C4-2B (cell line): ENCODE data around the gene ERC2.

ENCODE experiments used
- H3K27ac ChIP-seq: fragments of 450-650 bp; 2 replicates; pipeline ENCODE4 v1.5.1; 2017
- CTCF ChIP-seq: fragments of 450-650 bp; conservative IDR thresholded peaks from 2 replicates; pipeline ENCODE4 v1.5.1; 2017; ENCODE audit warnings: mild to moderate bottlenecking
- ZFX ChIP-seq: fragments of 450-650 bp; IDR thresholded peaks from 2 replicates; pipeline ENCODE4 v1.6.1; 2017

Gene ERC2

DNA sequence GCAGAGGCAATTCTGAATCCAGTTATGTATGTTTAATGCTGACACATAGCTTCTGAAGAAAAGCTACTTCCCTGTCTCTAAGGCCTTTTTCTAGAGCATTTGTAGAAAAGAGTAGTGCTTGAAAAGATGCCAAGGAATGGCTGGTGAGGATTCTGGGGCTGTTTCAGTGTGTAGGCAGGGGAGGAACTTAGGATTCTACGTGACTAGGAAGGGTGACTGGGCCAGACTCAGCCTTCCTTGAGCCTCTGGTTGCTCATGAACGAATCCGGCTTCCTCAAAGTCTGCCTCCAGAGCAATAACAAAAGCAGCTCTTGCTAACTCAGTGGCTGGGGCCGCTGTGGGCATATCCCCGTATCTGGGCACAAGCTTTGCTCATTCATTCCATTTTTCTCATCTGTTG, 876.4 kb downstream of the ERC2 start:
- TF ChIP-seq ZFX (no peak), CTCF (no peak)
- H3K27ac ChIP-seq, result no peak overlapping the region

- no peak overlapping the region for H3K27ac ChIP-seq
- TF ChIP-seq ZFX (no peak), CTCF (no peak)
Observed at GRCh38 chr3:55588146-55588765, 880.0 kb downstream of the ERC2 start.

DNA sequence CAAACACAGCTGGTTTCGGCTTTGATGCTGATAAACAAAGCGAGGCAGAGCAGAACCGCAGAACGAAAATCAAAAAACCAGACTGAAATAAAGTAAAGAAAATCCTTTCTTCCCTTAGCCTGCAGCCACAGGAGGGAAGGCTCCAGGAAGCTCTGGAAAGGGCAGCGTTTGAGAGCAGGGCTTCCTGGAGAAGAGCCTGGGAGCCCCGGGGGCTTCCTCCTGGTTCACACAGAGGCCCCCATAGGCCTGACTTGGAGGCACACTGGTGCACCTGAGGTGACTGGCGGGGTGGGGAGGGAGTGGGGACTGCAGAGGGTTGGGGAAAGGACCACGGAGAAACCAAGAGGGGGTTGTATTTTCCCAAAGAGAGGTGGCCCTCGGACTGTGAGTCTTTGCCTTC, 882.4 kb downstream of the ERC2 start:
- no peak overlapping the region for H3K27ac ChIP-seq
- TF ChIP-seq ZFX (no peak), CTCF (no peak)

GRCh38 chr3:55584716-55585368, 883.4 kb downstream of the ERC2 start:
- no peak overlapping the region for H3K27ac ChIP-seq
- TF ChIP-seq ZFX (no peak), CTCF (no peak)

DNA sequence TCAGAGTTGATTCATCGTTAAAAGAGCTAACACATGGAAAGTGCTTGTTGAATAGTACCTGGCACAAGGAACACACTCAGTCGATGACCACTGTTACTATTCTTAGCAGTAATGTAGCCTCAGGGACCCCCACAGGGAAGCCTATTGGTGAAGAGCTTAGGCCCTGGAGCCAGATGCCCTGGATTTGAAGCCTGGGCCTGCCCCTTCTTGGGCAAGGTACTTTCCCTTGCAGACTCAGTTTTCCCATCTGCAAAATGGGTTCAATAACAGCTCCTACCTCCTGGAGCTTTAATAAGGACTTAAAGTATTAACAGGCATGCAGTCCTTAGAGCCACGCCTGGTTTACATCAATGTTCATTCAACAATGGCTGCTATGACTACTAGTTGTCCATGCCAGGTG, 884.2 kb downstream of the ERC2 start:
- TF ChIP-seq CTCF, result no peak
- TF ChIP-seq ZFX, result no peak
- H3K27ac ChIP-seq, result no peak overlapping the region

GRCh38 chr3:55583475-55583874, 884.8 kb downstream of the ERC2 start:
- TF ChIP-seq CTCF (no peak), ZFX (no peak)

GRCh38 chr3:55579496-55579895, 888.8 kb downstream of the ERC2 start:
- TF ChIP-seq CTCF (no peak), ZFX (no peak)
- H3K27ac ChIP-seq, result no peak overlapping the region

More at GRCh38 chr3:55583475-55583874, 884.8 kb downstream of the ERC2 start:
- no peak overlapping the region for H3K27ac ChIP-seq
